ENCODE measurements around the gene PLCL2.

PLCL2 gene

DNA sequence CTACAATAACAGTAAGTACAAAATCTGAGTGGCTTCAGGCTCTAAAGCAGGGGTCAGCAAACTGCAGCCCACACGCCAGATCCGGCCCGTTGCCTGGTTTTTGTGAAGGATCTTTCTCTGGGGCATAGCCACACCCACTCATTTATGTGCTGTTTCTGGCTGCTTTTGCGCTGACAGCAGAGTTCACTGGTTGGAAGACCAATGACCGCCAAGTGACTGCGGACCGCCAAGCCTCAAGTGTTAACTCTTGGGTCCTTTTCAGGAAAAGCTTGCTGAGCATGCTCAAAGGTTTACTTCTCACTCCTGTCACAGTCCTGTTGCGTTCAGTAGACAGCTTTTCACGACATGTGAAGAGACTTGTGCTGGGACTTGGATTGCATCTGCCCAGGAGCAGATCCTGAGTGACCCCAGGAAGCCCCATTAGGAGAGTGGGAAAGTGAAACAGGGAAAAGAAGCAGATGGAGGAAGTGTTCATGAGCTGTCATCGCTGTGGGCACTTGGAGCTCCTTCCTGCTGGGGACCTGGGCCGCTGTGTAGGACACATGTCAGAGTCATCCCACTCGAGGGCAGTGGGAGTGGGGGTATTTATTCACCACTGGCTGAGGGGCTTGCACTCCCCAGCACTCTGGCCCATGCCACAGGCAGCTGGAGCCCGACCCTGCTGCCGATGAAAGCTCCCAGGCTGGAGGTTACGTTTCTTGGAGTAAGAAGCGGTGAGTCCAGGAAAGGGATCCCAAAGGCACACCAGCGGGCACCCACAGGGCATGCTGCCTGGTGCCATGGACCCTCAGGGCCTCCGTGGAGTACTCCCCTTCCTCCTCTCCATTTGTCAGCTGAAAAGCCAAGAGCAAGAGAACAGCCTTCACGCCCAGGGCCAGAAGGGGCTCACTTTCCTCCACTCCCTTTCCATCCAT is 249.1 kb downstream of the PLCL2 start:
- no peak overlapping the region for H3K9ac ChIP-seq (ENCODE audit: low read length)
- no peaks in the 10 kb centered on the region for H3K27me3 ChIP-seq (replicated peaks; ENCODE audit: insufficient read depth, low read length)
- no peaks in the 10 kb centered on the region for H3K9me3 ChIP-seq (replicated peaks; ENCODE audit: insufficient read depth, low read length)
- TF ChIP-seq, protein P1, sequence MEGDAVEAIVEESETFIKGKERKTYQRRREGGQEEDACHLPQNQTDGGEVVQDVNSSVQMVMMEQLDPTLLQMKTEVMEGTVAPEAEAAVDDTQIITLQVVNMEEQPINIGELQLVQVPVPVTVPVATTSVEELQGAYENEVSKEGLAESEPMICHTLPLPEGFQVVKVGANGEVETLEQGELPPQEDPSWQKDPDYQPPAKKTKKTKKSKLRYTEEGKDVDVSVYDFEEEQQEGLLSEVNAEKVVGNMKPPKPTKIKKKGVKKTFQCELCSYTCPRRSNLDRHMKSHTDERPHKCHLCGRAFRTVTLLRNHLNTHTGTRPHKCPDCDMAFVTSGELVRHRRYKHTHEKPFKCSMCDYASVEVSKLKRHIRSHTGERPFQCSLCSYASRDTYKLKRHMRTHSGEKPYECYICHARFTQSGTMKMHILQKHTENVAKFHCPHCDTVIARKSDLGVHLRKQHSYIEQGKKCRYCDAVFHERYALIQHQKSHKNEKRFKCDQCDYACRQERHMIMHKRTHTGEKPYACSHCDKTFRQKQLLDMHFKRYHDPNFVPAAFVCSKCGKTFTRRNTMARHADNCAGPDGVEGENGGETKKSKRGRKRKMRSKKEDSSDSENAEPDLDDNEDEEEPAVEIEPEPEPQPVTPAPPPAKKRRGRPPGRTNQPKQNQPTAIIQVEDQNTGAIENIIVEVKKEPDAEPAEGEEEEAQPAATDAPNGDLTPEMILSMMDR (IDR thresholded peaks at IDR 0.05; ENCODE audit: low read length): no peak
- no peak for TF ChIP-seq EZH2 (optimal IDR thresholded peaks at IDR 0.05; ENCODE audit: low read depth, low read length)
- TF ChIP-seq EZH2phosphoT487 (IDR thresholded peaks at IDR 0.05; ENCODE audit: low read length): no peak
- DNase-seq: no peak
- H3K4me2 ChIP-seq (ENCODE audit: low read depth, low read length): no peak overlapping the region
- no peak overlapping the region for H3K4me3 ChIP-seq (ENCODE audit: low read length)
- no peak overlapping the region for H3K27ac ChIP-seq (ENCODE audit: low read length)
- H3K79me2 ChIP-seq (ENCODE audit: low read length): no peaks in the 10 kb centered on the region
- H3K4me1 ChIP-seq (ENCODE audit: low read length): no peaks in the 10 kb centered on the region
- H2AFZ ChIP-seq (ENCODE audit: low read length): no peak overlapping the region
- H3K9me2 ChIP-seq (replicated peaks; ENCODE audit: insufficient read depth, low read length): no peaks in the 10 kb centered on the region
- H4K20me1 ChIP-seq (ENCODE audit: insufficient read depth, low read length): no peaks in the 10 kb centered on the region
- H3F3A ChIP-seq (ENCODE audit: insufficient read depth, low read length): no peaks in the 10 kb centered on the region
- no peaks in the 10 kb centered on the region for H3K36me3 ChIP-seq (replicated peaks; ENCODE audit: insufficient read depth, low read length)

DNA sequence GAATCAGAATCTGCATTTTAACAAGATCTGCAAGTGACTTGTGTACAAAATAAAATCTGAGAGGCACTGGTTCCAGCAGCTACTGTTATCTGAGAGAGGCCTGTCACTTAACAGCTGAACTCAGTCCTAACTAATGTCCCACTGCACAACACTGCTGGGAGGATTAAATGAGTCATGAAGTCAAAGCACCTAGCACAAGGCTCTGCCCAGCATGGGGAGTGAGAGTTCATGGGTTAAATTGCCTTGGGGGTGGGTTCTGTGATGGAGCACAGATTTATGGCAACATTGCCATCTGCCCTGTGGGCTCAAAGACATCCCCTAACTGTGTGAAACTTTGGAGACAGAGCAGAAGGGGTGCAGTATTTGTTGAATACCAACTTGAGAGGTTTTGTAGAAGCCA is 250.9 kb downstream of the PLCL2 start:
- Histone ChIP-seq H3K36me3 (replicated peaks; ENCODE audit: insufficient read depth, low read length) (no peaks in the 10 kb centered on the region), H2AFZ (ENCODE audit: low read length) (no peak overlapping the region), H3K4me3 (ENCODE audit: low read length) (no peak overlapping the region), H3K9ac (ENCODE audit: low read length) (no peak overlapping the region), H3K27me3 (replicated peaks; ENCODE audit: insufficient read depth, low read length) (no peaks in the 10 kb centered on the region), H3F3A (ENCODE audit: insufficient read depth, low read length) (no peaks in the 10 kb centered on the region), H3K27ac (ENCODE audit: low read length) (no peak overlapping the region), H4K20me1 (ENCODE audit: insufficient read depth, low read length) (no peaks in the 10 kb centered on the region), H3K9me2 (replicated peaks; ENCODE audit: insufficient read depth, low read length) (no peaks in the 10 kb centered on the region), H3K9me3 (replicated peaks; ENCODE audit: insufficient read depth, low read length) (no peaks in the 10 kb centered on the region), H3K79me2 (ENCODE audit: low read length) (no peaks in the 10 kb centered on the region), H3K4me2 (ENCODE audit: low read depth, low read length) (no peak overlapping the region), H3K4me1 (ENCODE audit: low read length) (no peaks in the 10 kb centered on the region)
- DNase-seq: no peak
- TF ChIP-seq, protein P1 (IDR thresholded peaks at IDR 0.05; ENCODE audit: low read length): no peak
- TF ChIP-seq EZH2 (optimal IDR thresholded peaks at IDR 0.05; ENCODE audit: low read depth, low read length) (no peak), EZH2phosphoT487 (IDR thresholded peaks at IDR 0.05; ENCODE audit: low read length) (no peak)

- Histone ChIP-seq H3F3A (ENCODE audit: insufficient read depth, low read length) (no peaks in the 10 kb centered on the region), H3K27ac (ENCODE audit: low read length) (no peak overlapping the region), H3K4me2 (ENCODE audit: low read depth, low read length) (no peak overlapping the region), H2AFZ (ENCODE audit: low read length) (no peak overlapping the region), H3K27me3 (replicated peaks; ENCODE audit: insufficient read depth, low read length) (no peaks in the 10 kb centered on the region), H3K4me1 (ENCODE audit: low read length) (no peaks in the 10 kb centered on the region), H3K9me3 (replicated peaks; ENCODE audit: insufficient read depth, low read length) (no peaks in the 10 kb centered on the region), H4K20me1 (ENCODE audit: insufficient read depth, low read length) (no peaks in the 10 kb centered on the region), H3K79me2 (ENCODE audit: low read length) (no peaks in the 10 kb centered on the region), H3K4me3 (ENCODE audit: low read length) (no peak overlapping the region), H3K9ac (ENCODE audit: low read length) (no peak overlapping the region), H3K9me2 (replicated peaks; ENCODE audit: insufficient read depth, low read length) (no peaks in the 10 kb centered on the region), H3K36me3 (replicated peaks; ENCODE audit: insufficient read depth, low read length) (no peaks in the 10 kb centered on the region)
- DNase-seq: no peak
- TF ChIP-seq EZH2 (optimal IDR thresholded peaks at IDR 0.05; ENCODE audit: low read depth, low read length): no peak
- no peak for TF ChIP-seq EZH2phosphoT487 (IDR thresholded peaks at IDR 0.05; ENCODE audit: low read length)
- TF ChIP-seq, protein P1 (IDR thresholded peaks at IDR 0.05; ENCODE audit: low read length): no peak
Observed at GRCh38 chr3:17136136-17136721, 251.5 kb downstream of the PLCL2 start.
